Myometrial cell (primary cell): ENCODE data around the gene TMPRSS6. TPM values are rescaled to one million over a fixed set of nuclear protein-coding genes. Genes with fewer than 3 reads are reported as not detected.

ENCODE experiments used
- total RNA-seq: library from RNA; depleted of rRNA; stranded (reverse); fragments of >200 nt; gene quantifications from 2 replicates; pipeline ENCODE4 v1.2.3, GENCODE V29; 2015

TMPRSS6 gene
- not detected in 2 replicates for total RNA-seq

GRCh38 chr22:37109242-37109917 is at the start of gene TMPRSS6:
TMPRSS6 (minus strand) TSS chr22:37109713; CDS start chr22:37103417, 6,296 bp downstream.

GRCh38 chr22:37051391-37052385 is 57.8 kb downstream of the TMPRSS6 start, which contains the start of gene KCTD17:
KCTD17 (plus strand) TSS chr22:37051742; CDS start chr22:37051761, 19 bp downstream.

GRCh38 chr22:37019309-37020191 is 90.0 kb downstream of the TMPRSS6 start, which contains the start of the genes MPST and TST:
MPST (plus strand) TSS chr22:37019742; CDS start chr22:37019837, 95 bp downstream.
TST (minus strand) TSS chr22:37019447; CDS start chr22:37018732, 715 bp downstream.

Other genes starting within 250 kb of the TMPRSS6 start
- not detected in 2 replicates for gene NCF4, start 248.7 kb downstream of the TMPRSS6 start, total RNA-seq
- gene CSF2RB, start 196.1 kb downstream of the TMPRSS6 start, total RNA-seq, result not detected in 2 replicates
- 55.8 and 84.5 TPM in 2 replicates for gene TST, start 90.3 kb downstream of the TMPRSS6 start, total RNA-seq
- 111 and 124 TPM in 2 replicates for gene MPST, start 90.0 kb downstream of the TMPRSS6 start, total RNA-seq
- gene KCTD17, start 58.0 kb downstream of the TMPRSS6 start, total RNA-seq, result 47.0 and 58.8 TPM in 2 replicates
- gene IL2RB, start 40.2 kb upstream of the TMPRSS6 start, total RNA-seq, result 0.35 and 6.9 TPM in 2 replicates
- 6.9 and 8.9 TPM in 2 replicates for gene C1QTNF6, start 78.5 kb upstream of the TMPRSS6 start, total RNA-seq
- gene SSTR3, start 102.8 kb upstream of the TMPRSS6 start, total RNA-seq, result 0.29 TPM in 1 of 2 replicates, not detected in the other
- gene RAC2, start 134.6 kb upstream of the TMPRSS6 start, total RNA-seq, result 244 and 247 TPM in 2 replicates
- 0.53 and 1.2 TPM in 2 replicates for gene CYTH4, start 172.8 kb upstream of the TMPRSS6 start, total RNA-seq